Stimulated activated CD8-positive, alpha-beta memory T cell treated with anti-CD3 and anti-CD28 coated beads, Interleukin-2, amount 100 ng/mL, for 48 hours (primary cell): ENCODE data around the gene ACTR3.

Experiments
- DNase-seq, 2 donors: peaks; one replicate each; pipeline ENCODE4 v3.0.0-alpha.2; 2020; ENCODE audit warnings: low read depth in 2 of 2

ACTR3 gene

GRCh38 chr2:113966171-113966570 lies 76.3 kb downstream of the ACTR3 start:
- no peak for DNase-seq

GRCh38 chr2:113966832-113967231 lies 76.9 kb downstream of the ACTR3 start:
- DNase-seq = no peak

- no peak for DNase-seq
These were observed 77.4 kb downstream of the ACTR3 start for GRCh38 chr2:113967272-113967671.

DNA sequence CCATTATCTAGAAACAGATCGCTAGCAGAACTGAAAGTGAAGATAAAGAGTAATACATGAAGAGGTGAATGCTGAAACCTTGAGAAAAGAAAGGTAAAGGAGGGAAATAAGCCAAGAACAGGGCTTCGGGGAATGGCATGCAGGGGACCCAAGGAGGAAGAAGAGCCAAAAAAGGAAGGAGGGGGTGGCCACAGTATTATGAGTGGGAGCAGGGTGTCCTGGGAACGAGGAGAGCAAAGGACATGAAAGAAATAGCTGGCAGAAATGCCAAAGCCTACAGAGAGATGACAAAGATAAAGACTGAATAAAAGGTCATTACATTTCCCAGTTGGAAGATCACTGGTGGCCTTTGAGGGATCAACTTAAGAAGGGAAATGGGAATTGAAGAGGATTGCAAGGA lies 82.9 kb downstream of the ACTR3 start:
- DNase-seq = no peak

DNA sequence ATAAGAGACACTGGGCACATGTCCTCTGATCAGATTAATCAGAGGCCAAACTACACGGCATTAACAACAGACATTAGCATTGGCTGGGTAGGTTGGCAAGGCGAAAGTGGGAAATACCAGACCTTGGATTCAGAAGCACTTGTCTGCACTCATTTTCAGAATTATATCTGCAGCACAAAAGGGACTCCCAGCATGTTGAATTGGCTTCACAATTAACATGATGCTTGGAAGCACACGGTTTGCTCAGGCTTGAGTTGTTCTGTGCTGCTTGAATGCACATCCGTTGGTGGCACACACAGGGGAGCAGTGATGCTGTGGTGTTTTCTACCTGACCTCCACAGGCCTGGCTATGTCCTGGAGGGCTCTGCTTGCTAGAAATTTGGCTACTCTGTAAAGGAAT lies 83.9 kb downstream of the ACTR3 start:
- DNase-seq = no peak

GRCh38 chr2:113974727-113975126 lies 84.8 kb downstream of the ACTR3 start:
- DNase-seq = no peak

GRCh38 chr2:113976277-113976928 lies 86.5 kb downstream of the ACTR3 start:
- no peak for DNase-seq

DNA sequence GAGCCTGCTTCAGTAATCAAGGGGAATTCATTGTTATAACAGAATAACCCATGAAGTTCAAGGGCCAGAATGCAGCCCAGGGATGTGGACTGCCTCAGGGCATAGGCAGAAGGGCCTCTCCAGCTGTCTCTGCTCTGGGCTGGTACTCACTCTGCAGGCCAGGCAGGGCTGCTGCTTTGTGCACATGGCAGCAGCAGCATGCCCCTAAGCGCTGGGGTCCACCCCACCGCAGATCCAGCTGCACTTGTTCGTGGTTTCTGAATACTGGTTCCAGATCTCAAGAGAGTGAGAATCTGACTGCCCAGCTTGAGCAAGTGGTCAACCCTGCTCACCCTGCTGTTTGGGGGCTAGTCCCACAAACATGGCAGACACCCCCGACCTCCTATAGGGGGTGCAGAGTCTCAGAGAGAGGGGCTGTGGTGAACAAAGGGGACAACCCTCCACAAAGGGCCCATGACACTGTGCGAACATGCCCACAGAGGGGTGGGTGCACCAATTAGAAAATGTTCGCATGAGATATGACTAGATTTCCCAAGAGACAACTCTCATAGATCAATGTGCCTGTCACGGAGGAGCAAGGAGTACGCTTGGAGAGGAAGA lies 87.3 kb downstream of the ACTR3 start:
- no peak for DNase-seq

GRCh38 chr2:113977660-113978523 lies 88.0 kb downstream of the ACTR3 start:
- no peak for DNase-seq

DNA sequence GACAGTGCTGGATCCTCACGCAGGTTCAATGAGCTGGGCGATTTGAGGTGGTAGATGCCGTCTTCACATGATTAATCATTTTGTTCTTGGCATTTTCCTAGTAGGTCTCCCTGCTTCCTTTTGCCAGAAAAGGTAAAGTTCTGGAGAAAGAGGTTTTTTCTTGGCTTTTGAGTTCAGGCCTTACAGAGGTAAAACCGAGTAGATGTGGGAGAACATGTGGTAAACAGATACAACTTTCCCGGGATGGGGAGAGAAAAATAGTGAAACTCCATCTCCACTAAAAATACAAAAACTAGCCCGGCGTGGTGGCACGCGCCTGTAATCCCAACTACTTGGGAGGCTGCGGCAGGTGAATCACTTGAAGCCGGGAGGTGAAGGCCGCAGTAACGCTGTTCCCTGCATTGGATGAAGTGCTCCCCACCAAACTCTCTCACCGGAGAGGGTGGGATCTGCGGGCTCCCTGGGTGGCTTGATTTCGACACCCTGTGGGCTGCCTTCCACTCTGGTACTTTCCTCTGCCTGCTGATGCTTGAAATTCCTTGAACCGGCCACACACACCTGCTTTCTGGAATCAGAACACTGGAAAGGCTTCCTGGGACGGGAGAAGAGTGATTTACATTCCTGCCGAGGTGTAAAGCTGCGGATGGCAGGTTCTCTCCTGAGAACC lies 88.8 kb downstream of the ACTR3 start:
- DNase-seq = no peak

GRCh38 chr2:113979191-113980128 lies 89.6 kb downstream of the ACTR3 start:
- DNase-seq = peak; percentile 69 to 80

GRCh38 chr2:113980946-113981345 lies 91.1 kb downstream of the ACTR3 start:
- DNase-seq = no peak

DNA sequence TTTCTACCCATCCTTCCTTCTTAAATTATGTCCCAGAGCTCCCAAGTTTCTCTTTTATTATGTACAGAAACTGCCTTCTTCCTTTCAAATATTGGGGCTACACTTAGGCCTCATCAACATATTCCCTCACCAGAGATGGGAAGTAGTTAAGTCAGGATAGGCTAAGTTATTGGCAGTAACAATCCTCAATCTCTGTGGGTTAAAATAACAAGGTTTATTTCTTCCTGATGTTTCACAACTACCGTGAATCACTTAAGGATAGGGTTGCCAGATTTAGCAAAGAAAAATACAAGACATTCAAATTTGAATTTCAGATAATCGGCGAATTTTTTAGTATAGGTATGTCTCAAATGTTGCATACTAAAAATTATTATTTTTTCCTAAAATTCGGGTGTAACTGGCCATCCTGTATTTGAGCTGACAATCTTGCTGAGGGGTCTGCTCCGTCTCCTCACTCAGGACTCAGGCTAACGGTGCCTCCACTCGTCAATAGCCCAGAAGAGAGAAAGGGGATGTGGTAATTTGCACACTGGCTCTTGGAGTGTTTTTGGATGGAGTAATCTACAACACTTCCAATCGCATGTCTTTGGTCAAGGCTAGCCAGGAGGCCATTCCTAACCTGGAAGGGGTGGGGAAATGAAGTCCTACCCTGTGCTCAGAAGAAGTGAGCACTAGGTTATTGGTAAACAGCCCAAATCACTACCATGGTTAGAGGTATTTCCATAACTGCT lies 91.7 kb downstream of the ACTR3 start:
- DNase-seq = no peak

DNA sequence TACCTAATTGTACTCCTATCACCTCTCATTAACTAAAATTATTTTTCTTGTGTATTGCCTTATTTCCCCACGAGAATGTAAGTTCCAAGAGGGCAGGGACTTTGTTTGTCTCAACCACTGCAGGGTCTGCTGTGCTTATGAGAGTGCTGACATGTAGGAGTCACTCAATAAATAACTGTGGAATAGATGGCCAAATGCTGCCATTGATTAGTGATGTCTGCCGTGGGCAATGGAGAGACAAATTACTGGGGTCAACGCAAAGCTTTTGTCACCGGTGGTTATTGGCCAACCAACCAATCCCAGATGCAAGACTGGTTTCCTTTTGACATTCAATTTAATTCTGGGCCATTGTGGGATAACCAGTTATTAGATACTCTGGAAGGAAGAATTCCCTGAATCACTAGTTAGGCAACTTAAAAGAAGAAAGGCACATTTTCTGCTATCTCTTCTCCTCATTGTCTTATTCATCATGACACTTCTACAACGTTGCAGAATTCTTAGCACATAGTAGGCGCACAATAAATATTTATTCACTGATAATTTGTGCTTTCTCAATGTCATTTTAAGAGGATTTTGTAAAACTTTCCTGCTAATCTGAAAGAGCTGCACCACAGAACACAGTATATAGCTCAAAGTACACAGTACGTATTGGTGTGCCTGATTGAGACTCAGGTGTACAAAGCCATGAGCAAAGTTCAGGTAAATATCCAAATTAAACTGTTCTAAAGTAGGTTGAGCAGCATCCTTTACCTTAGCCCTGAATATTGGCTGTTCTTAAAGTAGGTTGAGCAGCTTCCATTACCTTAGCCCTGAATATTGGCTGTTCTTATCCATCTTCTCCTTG lies 95.9 kb downstream of the ACTR3 start:
- DNase-seq = no peak

DNA sequence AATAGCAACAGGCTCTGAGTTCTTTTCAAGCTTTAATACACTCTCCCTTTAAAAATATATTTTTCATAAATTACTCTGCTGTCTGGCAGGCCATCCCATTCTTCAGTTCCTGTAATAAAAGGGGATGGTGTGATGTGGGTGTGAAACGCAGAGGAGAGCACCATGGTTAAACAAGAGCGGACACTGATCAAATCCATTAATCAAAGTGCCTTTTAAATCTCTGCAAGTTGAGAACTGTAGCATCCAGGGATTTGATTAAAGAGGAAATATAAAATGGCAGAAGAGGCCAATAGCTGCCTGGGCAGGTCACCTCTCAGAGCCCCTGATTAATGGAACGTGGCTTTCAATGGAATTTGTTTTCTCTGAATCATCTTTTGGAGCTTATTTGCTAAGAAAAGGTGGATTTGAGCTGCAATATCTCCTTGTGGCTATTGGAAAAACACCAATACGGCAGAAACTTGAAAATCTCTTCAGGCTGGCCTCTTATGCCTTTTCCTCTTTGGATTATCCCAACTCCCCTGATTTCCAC lies 96.9 kb downstream of the ACTR3 start:
- no peak for DNase-seq

DNA sequence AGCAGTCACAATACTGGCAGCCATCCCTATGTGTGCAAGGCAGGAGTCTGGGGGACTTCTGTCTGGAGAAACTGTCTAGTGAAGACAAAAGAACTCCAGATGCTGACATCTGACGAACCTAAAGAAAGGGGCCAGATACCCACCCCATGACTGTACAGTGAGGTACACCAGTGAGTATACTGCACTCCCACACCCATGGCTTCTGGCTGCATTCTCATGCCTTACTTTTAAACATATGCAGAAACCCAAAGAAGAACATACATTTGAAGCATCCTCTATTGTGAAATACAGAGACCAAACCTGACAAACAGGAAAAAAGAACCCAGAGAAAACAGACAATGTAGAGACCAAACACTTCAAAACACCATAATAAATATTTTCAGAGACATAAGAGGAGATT lies 102.2 kb downstream of the ACTR3 start:
- DNase-seq = no peak

GRCh38 chr2:113996671-113997594 lies 107.0 kb downstream of the ACTR3 start:
- DNase-seq = no peak

GRCh38 chr2:114001152-114001551 lies 111.3 kb downstream of the ACTR3 start:
- DNase-seq = no peak
